Loucy (cell line): ENCODE results near the gene IRAK3.

Experiments used
- CTCF ChIP-seq: fragments of 200-600 bp; sonication (generic); conservative IDR thresholded peaks from 2 replicates; pipeline ENCODE4 v1.5.1; 2014; ENCODE audit warnings: mild to moderate bottlenecking, antibody characterized with exemption, low read length
- EZH2phosphoT487 ChIP-seq: fragments of 200-600 bp; IDR thresholded peaks from 2 replicates; pipeline ENCODE4 v1.6.1; 2018; ENCODE audit warnings: antibody characterized with exemption, mild to moderate bottlenecking, moderate library complexity, borderline replicate concordance

DNA sequence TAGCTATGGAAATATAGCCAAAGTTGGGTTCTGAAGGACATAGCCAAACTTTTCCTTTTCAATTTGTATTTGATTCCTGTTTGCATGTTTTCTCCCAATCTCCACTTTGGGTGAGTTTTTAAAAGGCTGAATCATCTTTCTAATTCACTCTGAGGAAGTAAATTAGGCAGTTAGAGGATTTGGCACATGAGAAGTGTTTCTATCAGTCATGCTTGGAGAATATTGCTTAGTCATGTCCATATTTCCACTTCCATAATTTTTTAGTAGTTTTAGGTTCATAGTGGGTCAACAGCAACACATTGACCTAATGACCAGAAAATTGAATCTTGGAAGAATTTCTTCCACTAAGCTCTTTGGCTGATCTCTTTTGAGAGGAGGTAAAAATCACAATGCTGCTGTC is 21.8 kb downstream of the IRAK3 start:
- no peak for TF ChIP-seq CTCF
- no peak for TF ChIP-seq EZH2phosphoT487
